Skin epidermis (tissue), 12 donors: Measurements from ENCODE around the gene MYH7B.

Experiments used
- H3K27ac ChIP-seq, 21 experiments: fragments of 200-600 bp; sonication (generic) in 11 of 21; one replicate each; pipeline ENCODE4 v1.5.0; 2020; ENCODE audit warnings: mild to moderate bottlenecking in 3 of 21, inconsistent platforms in 2 of 21, moderate library complexity in 2 of 21
- H3K4me3 ChIP-seq, 7 experiments: fragments of 200-600 bp; sonication (generic) in 2 of 7; one replicate each; pipeline ENCODE4 v1.5.0; 2020; ENCODE audit warnings: inconsistent platforms in 2 of 7, mild to moderate bottlenecking in 2 of 7, moderate library complexity in 1 of 7

The MYH7B gene

DNA sequence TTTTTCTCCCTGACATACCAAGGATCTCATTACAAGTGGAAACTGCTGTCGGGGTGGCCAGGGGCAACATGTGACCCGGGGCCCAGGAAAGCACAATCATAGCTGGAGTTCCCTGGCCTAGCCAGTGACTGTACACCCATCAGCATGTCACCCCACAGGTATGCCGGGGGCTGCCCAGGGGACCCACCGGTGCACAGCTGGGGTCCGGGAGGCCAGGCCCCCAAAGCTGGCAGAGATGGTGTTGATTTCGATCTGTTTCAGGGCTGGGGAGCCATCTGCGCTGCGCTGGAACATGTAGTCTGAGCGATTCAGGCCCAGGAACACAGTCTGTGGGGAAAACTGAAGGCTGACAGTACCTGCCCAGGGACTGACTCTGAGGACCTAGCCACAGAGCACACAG is 13.4 kb upstream of the MYH7B start:
- Histone ChIP-seq H3K27ac (no peak overlapping the region), H3K4me3 (no peak overlapping the region)

DNA sequence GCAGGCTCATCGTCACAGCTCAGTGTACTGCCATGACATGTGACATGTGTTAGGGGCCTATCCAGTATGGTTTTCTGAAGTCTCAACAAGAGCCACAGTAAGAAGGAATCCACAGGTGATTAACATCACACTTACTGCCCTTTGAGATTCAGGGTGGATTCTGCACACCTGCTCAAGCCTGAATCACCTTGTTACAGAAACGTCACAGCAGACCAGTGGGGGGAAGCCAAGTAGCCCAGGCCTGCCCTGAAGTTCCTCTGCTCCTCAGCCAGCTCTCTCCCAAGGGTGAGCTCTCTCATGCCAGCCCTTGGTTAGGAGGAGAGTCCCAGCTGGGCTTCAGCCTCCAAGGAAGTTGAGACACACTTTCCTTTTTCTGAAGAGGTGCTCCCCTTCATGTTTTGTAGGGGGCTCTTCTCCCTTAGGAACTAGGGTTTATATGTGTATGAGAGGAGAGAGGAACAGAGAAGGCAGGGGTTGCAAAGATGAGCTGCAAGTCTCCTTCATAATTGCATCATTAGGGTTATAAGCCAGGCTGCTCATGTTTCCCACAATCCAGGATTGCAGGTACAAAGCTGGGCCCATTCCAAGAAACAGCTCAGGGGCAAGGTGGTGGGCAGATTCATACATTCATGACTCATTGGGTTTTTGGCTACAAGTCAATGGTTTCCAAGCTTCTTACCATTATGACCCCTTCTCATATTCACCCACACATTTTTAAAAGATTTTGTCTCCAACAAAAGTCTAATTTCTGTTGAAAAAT is 11.7 kb upstream of the MYH7B start:
- Histone ChIP-seq H3K4me3 (no peak overlapping the region), H3K27ac (no peak overlapping the region)

DNA sequence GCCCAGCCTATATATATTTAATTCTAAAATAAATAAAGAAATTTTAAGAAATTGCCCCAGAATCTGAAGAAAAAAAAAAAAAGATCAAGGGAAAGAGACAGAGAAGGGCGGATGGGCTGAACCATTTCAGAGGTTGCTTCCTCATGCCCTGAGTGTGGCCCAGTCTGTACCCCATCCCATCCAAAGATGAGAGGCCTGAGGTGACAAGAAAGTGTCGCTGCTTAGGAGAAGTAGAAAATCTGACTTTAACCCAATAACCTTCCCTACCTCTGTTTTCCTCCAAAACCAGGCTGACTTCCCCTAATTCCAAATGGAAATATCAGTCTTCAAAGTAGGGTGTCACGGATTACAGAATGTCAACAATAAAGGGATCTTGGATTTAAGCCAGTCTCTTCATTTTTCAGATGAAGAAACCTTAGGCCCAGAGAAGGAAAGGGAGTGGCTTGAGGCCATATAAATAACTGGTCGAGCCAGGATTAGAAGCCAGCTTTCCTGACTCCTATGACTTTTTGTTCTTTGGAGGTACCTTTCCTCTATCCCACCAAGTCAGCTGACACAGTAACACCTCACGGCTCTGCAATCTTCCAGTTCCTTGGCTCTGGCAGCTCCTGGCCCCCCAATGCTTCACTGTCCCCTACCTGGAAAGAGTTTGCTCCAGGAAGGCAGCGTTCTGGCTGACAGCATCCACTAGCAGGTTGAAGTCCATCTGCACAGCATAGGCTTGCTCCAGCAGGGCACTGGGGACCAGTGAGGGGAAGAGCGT is 10.2 kb upstream of the MYH7B start:
- peak overlapping the region in 1 of 21 experiments; percentile 1 for H3K27ac ChIP-seq
- H3K4me3 ChIP-seq = no peak overlapping the region

DNA sequence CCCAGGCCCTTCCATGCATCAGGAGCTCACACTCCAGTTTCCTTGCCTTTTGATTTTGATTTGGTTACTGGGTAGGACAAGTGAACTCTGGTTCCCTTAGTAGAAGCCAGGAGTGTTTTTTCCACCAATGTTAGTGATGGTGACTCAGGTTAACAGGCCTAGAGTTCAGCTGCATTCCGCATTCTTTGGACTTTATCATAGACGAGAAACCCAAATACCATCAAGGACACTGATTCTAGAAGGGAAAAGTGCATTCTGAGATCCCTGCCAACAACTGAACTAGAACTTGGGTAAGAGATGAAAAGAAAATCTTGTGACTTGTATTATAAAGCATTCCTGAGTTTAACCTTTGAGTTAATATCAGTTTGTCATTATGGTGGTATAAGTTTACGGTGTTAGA is 9.0 kb upstream of the MYH7B start:
- H3K4me3 ChIP-seq = no peak overlapping the region
- H3K27ac ChIP-seq = no peak overlapping the region

DNA sequence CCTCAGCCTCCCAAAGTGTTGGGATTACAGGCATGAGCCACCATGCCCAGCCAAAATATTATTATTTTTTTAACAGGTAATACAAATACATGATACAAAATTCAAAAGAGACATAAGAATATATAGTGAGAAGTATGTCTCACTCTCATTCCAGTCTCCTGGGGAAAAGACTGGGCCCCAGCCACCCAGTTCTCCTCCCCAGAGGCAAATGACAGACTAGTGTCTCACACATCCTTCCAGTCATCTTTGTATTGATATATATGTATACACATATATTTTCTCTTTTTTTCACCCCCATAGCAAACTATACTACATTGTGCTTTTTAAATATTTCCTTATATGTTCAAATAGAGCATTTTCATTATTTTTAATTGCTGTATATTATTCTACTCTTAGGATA is 8.3 kb upstream of the MYH7B start:
- no peak overlapping the region for H3K27ac ChIP-seq
- H3K4me3 ChIP-seq = no peak overlapping the region

DNA sequence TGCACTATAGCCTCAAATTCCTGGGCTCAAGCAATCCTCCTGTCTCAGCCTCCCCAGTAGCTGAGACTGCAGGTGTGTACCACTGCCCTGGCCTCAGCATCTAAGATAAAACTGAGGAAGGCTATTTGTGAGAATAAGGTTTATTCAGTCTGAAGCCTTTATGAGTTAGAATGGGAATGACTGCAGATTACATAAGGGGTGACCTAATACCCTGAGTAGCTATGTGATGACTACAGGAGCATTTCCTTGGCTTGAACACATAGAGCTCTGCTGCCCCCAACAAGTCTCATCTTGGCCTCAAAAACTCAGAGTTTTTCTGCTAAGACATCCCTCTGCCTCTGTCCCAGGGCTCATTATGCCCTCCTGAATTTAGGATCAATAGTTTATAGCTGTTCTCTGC is 7.6 kb upstream of the MYH7B start:
- H3K27ac ChIP-seq = no peak overlapping the region

DNA sequence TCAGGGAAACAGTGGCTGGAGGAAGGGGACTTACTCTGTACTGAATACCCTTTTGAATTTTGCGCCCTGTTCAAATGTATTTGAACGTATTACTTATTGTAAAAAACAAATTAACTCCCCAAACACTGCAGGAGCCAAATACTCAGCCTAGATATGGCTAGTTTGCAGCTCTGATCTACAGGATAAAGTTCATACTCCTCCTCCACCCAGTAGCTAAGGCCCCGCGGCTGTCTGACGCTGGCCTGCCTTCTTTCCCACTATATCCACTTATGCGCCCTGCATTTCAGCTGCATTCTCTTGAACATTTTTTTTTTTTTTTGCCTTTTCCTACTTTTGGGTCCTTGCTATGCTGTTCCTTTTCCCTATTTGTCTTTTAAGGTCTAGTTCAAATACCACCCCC is 6.5 kb upstream of the MYH7B start:
- Histone ChIP-seq H3K4me3 (no peak overlapping the region), H3K27ac (no peak overlapping the region)

More for the DNA sequence above, 7.6 kb upstream of the MYH7B start:
- no peak overlapping the region for H3K4me3 ChIP-seq

DNA sequence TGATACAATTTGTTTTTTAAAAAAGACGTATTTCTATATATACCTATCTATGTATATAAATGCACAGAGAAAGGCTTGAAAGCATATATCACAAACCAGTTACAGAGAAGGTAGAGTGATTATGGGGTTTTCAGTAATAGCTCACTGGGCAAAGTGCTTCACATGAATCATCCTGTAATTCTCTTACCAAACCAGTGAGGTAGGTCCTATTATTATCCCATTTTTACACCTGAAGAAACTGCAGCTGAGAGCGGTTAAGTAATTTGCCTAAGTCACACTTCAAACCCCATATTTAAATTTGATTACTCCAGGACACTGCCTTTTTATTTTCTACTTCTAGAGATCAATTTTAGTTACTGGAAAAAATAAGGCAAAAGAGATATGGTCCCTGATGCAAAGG is 4.4 kb upstream of the MYH7B start:
- no peak overlapping the region for H3K4me3 ChIP-seq
- H3K27ac ChIP-seq = no peak overlapping the region

DNA sequence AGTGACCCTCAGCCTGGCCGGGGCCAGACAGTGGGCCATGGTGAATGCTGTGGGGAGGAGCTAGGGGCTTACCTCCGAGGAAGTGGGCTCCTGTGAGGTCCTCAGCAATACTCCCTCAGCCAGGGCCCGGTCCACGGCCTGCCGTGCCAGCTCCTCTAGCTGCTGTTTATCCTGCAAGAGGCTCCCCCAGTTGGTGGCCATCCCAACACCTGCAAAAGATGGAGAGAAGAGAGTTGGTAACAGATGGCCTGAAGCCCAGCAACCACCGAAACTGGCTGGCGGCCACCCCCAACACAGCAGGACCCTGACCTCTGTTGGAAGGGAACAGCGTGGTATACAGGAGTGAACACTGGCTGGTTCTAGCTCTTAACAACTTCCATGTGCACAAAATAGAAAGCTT is 4.0 kb upstream of the MYH7B start:
- Histone ChIP-seq H3K4me3 (no peak overlapping the region), H3K27ac (no peak overlapping the region)

DNA sequence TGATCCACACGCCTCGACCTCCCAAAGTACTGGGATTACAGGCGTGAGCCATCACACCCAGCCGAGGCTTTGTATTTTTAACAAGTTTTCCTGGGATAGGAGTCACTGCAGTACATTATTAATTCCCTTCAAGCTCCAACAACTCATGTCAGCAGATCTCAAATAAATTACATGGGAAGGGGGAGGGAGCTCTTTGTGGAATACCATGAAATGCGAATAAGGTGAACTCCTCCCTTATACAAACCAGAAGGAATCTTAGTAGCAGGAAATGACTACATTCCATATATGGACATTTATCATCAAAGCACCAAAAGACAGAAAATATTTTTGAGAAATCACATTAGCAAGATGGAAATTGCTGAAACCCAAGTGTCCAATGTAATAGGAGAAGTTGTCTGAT is 3.0 kb upstream of the MYH7B start:
- Histone ChIP-seq H3K4me3 (no peak overlapping the region), H3K27ac (no peak overlapping the region)

DNA sequence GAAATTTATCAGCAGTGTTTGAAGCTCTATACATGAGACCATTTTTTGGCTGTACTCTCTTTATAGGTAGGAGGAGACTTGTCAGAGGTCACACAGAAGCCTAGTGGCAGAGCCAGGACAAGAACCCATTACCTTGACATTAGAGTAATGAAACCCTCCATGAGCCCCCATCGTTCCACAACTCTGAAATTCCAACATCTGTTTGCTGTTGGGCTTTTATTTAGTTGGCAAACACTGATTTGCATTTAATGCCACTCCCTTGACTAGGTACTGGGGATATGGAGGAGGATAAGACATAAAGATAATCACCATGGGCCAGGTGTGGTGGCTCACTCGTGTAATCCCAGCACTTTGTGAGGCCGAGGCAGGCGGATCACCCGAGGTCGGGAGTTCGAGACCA is 1.7 kb upstream of the MYH7B start:
- Histone ChIP-seq H3K27ac (no peak overlapping the region), H3K4me3 (no peak overlapping the region)

DNA sequence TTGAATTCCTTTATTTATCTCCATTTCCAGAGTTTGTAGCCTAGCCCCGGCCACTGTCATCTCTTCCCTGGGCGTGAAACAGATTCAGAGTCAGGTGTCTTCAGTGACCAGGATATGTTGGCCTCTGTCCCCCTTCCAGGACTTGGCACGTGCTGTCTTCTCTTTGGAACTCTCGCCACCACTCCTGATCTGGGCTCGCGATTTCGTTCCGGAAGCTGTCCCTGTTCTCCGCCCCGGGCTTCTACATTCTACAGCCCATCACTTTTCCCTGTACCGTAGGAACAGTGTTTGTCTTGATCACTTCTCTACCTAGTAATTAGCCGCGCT is 801 bp upstream of the MYH7B start:
- peak overlapping the region; percentile 60 to 98 (median 89) for H3K27ac ChIP-seq
- peak overlapping the region; percentile 51 to 67 (median 57) for H3K4me3 ChIP-seq

DNA sequence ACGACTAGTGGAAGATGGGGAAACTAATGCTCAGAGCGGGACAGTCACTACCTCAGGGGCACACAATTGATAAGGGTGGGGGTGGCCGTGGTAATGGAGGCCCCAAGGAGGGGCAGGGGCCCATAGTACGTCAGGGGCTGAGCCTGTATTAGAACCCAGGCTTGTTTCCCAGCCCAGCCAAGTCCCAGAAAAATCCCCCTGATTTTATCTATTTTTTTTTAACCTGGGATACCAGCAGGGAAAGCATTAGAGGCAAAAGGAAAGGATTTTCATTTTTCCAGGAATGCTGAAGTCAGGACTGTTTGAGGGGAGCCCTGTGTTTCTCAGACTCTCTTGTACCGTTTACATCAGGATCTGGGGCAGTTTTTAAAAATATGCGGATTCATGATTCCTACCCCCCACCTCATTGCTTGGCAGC is 382 bp downstream of the MYH7B start:
- Histone ChIP-seq H3K27ac (peak overlapping the region in 20 of 21 experiments; percentile 63 to 98 (median 89)), H3K4me3 (peak overlapping the region; percentile 51 to 67 (median 57))

DNA sequence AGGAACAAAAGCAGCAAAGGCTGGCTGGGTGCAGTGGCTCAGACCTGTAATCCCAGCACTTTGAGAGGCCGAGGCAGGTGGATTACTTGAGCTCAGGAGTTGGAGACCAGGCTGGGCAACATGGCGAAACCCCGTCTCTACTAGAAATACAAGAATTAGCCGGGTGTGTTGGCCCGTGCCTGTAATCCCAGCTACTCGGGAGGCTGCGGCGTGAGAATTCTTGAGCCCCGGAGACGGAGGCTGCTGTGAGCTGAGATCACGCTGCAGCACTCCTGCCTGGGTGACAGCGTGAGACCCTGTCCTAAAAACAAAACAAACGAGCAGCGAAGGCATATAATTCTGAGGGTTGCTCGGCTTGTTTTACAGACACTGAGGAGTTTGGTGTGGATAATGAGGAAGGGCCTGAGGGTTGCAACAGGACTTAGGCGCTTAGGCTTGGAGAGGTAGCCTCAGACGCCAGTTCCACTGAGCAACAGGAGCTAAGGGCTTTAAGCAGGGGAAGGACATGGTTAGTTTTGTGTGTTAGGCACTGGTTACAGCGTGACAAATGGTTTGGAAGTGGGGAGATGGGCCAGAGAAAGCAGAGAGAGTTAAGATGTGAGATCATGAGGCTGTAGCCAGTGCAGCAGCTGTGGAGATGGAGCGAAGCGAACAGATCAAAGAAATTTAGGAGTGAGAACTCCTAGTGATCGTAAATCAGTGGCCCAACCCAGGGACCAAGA is 1.2 kb downstream of the MYH7B start:
- Histone ChIP-seq H3K27ac (peak overlapping the region in 2 of 21 experiments; percentile 91 to 93), H3K4me3 (no peak overlapping the region)

DNA sequence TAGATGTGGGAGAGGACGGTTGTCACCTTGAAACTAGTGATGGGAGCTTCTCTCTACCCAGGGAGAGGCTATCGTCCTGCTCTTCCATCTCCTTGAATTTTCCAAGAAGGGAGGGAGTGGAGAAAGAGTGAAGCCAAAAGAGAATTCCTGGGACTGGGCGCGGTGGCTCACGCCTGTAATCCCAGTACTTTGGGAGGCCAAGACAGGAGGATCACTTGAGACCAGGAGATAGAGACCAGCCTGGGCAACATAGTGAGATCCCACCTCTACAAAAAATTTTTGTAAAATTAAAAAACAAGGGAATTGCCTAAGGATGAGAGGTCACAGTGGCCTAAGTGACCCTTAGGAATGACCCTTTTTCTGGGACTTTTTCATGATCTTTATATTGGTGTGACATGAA is 8.8 kb downstream of the MYH7B start:
- H3K4me3 ChIP-seq = no peak overlapping the region
- H3K27ac ChIP-seq = no peak overlapping the region

DNA sequence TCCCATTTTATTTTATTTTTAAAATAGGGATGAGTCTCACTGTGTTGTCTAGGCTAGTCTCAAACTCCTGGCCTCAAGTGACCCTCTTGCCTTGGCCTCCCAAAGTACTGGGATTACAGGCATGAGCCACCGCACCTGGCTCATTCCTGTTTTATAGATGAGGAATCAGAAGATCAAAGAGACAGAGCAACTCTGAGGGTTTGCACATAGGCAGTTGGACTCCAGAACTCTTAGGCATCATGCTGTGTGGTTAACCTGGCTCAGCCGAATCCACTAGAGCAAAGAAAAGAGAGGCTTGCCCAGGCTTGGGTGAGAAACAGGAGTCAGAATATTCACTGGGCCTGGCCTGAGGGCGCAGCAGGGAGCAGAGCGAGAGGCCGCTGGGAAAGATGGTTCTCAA is 9.4 kb downstream of the MYH7B start:
- Histone ChIP-seq H3K27ac (no peak overlapping the region), H3K4me3 (no peak overlapping the region)

DNA sequence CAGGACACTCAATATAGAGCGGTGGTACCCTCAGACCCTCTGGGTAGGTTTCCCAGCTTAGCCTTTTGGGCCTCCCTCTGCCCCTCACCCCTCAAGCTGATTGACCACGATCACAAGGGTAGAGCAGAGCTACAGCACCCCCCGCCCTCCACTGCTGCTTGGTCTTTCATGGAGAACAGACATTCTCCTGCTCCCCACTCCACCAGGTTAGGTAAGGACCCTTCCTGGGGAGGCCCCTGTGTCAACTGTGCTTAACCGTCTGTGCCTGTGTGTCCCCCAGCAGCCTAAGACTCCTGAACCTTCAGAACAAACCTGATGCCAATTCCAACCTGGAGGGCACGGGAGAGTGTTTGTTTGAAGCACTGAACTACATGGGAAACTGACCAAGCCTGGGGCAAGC is 11.8 kb downstream of the MYH7B start:
- Histone ChIP-seq H3K4me3 (no peak overlapping the region), H3K27ac (no peak overlapping the region)

DNA sequence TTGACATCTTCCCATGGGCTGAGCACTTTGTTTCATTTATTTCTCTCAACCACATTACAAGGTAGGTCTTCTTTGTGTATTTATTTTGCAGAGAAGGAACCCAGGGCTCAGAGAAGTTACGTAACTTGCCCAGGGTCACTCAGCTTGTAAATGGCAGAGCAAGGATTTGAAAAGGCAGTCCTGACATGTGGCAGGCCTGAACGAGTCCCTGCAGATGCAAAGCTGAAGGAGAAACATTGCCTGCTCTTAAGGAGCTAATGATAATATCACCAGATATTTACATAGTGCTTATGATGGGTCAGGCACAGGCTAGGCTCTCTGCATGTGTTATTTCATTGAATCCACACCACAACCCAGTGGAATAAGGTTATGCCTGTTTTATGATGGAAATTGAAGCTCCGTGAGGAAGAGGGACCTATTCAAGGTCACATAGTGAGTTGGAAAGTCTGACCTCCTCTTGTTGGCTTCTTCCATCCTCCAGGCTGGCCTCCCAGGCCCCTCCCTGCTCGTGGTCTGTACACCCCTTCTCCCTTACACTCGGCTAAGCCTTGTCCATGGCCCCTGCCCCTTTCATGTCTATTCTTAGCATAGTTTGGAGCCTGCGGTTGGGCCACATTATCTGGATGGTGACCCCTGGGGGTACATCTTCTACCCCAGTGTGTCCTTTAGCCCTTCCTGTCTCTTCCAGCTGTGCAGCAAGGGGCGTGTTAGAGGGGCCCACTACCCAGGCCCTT is 12.5 kb downstream of the MYH7B start:
- no peak overlapping the region for H3K4me3 ChIP-seq
- no peak overlapping the region for H3K27ac ChIP-seq

DNA sequence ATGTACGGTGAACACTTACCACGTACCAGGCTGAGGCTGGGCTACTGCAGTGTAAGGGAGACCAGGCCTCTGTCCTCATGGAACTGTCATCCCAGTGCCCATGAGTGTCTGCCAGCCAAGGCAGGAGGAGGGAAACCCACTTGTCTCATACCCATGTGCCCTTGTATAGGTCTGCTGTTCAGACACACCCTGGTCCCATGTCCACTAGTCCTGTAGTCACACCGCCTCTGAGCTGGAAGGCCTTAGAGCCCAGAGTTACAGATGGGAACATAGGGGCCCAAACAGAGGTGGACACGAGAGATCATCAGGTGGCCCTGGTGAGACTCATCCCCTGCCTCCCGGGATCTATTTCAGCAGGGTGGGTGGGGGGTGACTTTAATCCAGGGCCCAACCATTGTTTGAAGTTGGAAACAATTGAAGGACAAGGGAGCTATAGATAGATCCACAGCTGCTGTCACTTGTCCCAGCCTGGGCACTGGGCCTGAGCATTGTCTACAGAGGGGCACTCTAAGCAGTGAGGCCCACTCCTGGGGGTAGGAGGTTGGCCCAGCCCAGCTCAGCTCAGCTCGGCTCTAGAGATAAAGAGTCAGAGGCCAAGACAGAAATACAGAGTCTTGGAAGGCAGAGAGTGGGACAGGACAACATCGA is 14.6 kb downstream of the MYH7B start:
- Histone ChIP-seq H3K27ac (no peak overlapping the region), H3K4me3 (no peak overlapping the region)
